ENCODE data around the gene ARF1.

ARF1 gene

DNA sequence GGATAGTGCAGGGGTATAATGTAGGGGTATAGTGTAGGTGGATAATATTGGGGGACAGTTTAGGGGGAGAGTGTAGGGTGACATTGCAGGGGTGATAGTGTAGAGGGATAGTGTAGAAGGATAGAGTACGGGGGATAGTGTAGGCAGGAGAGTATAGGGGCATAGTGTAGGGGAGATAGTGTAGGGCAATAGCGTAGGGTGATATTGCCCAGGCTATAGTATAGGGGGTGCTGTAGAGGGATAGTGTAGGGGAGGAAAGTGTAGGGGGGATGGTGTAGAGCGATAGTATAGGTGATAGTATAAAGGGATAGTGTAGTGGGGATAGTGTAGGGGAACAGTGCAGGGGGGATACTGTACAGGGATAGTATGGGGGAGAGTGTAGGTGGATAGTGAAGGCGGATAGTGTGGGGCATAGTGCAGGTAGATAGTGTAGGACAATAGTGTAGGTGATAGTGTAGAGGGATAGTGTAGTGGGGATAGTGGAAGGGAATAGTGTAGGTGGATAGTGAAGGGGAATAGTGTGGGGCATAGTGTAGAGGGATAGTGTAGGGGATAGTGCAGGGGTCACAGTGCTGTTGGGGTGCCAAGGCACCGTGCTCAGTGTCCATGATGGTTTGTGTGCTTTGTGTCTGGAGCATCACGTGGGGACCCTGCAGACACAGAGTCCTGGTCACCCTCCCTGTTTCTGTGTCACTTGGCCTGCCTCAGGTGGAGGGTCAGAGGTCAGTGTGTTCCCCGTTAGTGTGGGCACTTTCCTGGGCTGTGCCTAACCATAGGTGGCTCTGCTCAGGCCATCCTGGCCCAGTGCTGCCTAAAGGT lies 10.5 kb upstream of the ARF1 start:
- no peak for DNase-seq

GRCh38 chr1:228072658-228073043 lies 9.9 kb upstream of the ARF1 start:
- no peak for DNase-seq

GRCh38 chr1:228073061-228073856 lies 9.2 kb upstream of the ARF1 start:
- DNase-seq, result no peak

DNA sequence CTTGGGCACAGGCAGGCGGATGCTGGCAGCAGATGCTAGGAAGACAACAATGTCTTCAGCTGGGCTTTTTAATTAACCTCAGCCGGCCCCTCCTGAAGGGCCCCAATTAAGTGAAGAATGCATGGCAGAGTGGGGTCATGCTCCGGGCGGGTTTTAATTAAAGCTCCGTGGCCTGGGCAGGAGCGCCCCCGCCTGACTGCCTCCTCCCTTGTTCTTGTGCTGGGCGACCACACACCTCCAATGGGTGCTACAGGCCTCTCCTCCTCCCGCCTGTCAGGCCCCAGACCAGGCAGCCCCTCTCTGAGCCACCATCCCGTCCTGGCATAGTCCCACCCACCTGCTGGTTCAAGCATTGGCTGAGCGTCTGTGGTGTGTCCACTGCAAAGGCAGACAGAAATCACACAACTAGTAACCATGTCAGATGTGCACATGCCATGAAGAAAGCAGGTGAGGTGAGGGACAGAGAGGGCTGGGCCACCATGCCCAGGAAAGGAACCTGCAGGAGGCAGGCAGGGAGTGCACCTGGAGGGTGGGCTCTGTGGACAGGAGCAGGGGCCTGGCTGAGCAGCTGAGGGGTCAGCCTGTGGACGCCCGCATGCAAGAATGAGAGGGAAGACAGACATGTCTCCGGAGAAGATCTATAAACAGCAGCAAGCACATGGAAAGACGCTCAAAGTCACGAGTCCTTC lies 8.5 kb upstream of the ARF1 start:
- no peak for DNase-seq

- no peak for DNase-seq
These were observed 7.4 kb upstream of the ARF1 start for GRCh38 chr1:228074954-228075730.

- DNase-seq, result no peak
These were observed 6.7 kb upstream of the ARF1 start for GRCh38 chr1:228075801-228076271.

- DNase-seq, result no peak
These were observed 5.6 kb upstream of the ARF1 start for GRCh38 chr1:228076796-228077430.

GRCh38 chr1:228077565-228078330 lies 4.8 kb upstream of the ARF1 start:
- DNase-seq, result no peak

DNA sequence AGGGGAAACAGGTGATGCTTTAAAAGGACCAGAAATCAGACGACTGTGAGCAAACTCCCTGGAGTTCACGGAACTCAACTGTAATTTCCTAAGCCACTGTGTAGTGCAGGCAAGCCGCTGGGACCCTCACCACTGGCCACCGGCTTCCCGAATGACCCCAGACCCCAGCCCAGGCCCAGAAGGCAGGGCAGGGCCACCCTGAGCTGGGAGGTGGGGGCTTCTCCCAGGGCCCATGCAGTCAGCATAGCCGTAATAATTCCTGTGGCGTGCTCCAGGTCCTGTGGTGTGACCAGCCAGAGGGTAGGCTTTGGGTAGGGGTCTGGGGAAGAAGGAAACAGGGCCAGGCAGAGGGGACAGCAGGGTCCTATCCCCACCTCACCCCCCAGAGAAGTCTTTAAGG lies 3.5 kb upstream of the ARF1 start:
- no peak for DNase-seq

DNA sequence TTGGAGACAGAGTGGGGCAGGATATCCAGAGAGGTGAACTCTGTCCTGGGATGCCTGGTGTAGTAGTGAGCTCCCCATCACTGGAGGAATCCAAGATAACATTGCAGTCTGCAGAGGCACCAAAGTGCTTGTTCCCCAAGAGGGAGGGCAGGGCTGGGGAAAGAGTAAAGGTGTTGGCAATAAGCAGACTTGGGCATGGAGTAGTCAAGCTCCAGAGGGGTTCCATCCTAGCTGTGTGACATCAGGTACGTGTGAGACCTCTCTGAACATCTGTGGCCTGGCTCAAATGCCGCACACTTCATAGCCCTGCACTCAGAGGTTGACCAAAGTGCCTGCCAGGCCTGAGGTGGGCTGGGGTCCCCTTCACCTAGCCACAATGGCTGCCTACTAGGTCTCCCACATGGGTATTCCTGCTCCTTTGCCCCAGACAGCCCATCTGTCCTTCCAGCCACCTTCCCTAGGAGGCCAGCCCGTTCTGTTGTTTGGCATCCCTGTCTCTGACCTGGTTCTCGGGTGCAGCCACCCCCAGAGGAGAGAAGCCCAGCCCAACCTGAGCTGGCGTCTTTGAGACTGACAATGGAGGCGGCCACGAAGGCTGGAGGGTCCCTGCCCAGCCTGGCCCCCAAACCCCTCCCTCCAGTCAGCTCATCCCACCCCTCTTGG lies 2.8 kb upstream of the ARF1 start:
- DNase-seq, result no peak

DNA sequence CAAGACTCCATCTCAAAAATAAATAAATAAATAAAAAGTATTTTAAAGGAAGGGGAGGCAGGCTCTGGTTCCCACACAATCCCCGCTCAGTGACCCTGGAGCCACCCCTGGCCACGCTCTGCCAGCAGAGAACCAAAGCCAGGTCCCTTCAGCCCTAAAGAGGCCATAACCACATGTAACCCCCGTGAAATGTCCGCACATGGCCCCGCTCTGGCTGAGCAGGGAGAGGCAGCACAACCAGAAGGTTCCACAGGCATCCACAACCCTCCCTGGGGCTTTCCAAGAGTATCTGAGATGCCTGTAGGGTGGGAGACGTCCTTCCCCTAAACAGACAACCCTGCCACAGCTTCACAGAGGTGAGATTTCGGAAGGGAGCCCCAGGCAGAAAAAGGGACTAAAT lies 1.4 kb upstream of the ARF1 start:
- DNase-seq, result no peak

DNA sequence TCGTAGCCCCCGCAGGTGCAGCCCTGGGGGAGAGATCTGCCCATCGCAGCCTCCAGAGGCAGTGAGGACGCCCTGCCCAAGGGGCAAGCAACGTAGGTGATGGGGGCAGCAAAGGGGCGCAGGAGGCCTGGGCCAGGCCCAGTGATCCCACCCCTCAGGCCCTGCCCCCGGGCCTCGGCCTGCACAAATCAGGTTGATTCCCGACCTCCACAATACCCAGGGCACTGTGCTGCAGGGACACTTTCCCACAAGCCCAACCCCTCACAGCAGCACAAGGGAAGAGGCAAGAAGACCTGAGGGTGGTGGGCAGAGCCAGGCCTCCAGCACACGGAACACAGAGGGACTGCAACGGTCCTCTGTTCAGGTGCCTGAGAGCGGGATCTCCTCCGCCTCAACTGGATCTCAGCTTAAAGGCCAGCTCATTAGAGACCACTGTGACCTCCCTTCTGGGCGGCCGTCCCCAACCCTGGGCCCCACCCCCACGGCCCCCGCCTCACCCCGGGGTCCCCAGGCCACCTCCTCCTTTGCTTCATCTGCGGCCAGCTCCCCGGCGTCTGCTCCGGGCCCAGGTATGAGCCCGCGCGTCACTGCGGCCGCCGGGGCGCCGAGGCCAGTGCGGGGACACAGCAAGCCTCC lies 812 bp upstream of the ARF1 start:
- DNase-seq, result no peak

GRCh38 chr1:228082918-228083870 lies 686 bp downstream of the ARF1 start:
- peak; percentile 49 to 76 (median 50) for DNase-seq

- peak; percentile 75 to 79 (median 78) for DNase-seq
These were observed 1.4 kb downstream of the ARF1 start for GRCh38 chr1:228083871-228084278.

DNA sequence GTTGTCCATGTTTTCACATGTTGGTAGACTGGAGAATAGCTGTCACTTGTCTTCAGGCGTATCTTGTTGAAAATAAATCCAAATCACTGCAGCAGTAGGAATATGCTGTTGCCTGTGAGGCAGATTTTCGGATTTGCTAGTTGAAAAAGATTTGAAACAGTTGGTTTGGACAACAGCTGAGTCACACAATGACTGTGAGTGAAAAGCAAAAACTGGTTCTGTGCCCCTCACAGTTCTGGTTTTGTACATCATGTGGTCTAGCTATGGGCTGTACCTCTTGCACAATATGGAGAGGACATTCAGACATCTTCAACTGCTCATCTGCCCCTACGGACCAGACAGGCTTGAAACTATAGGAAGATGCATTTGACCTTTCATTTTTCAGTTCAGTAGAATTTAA lies 1.8 kb downstream of the ARF1 start:
- DNase-seq, result peak; percentile 74 to 90 (median 88)

DNA sequence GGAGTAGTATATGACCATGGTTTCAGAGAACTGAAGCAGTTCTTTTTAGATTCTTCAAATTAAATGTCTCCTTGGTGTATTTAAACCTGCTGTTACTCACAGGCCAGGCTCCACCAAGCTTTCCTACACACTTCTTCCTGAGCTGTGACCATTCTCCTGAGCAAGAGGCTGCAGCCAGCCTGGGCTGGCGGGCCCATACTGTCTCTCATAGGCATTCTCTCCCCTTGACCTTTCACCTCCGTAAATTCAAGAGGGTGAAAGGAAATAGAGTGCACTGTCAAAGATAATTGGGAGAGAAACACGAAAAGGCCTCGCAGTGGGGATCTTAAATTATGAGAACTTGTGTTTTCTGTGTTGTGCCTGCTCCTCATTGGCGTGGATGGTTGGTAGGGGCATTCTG lies 2.3 kb downstream of the ARF1 start:
- DNase-seq, result no peak

DNA sequence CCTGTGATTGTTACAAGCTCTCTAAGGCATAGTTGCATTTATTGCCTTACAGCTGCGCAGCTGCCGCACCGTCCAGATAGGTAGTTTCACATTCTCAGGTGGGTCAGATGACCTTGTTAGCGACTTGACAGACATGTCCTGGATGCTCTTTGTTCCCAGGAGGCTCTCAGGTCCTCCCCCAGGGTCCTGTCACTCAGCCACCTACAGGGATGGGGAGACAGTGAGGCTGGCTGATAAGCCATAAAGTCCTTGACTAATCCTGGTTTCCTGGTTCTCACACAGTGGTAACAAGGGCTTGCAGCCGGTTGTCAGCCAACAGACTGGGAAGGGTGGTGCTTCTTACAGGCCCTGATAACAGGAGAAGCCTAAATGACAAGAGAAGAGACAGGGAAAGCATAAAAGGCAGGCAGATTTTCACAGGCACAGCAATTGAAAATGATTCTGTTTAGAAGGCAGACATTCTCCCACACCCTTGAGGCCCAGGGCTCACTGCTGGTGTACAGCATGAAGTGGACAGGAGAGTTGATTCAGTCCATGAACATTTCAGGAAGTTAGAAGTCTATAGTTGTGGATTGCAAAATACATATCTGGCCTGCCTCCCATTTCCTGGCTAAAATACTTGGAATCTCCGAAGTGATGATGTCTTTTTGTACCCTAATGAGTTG lies 2.9 kb downstream of the ARF1 start:
- peak; percentile 82 to 95 (median 91) for DNase-seq

DNA sequence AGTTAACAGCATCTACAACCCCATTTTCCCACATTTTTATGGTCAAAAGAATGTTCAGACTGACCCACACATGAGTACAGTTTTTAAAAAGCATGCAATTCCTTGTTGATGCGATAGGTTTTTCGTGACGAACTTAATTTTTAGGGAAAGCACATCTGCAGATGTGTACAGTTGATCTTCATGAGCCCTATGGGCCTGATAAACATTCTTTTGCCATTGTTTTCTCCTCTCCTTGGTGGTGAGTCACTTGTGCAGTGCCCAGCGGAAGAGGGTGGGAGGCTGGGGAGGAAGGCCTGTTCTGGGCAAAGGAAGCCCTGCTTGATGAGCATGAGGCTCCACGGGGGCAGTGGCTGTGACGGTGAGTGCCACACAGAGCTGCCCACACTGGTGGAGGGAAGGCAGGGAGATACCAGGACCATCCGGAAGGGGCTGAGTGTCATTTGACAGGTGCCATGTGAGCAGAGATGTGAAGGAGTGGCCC lies 5.3 kb downstream of the ARF1 start:
- peak; percentile 92 to 93 (median 93) for DNase-seq
